Caco-2 (cell line): ENCODE results near the gene KLHL8. TPM values are rescaled to one million over a fixed set of nuclear protein-coding genes. Genes with fewer than 3 reads are reported as not detected.

Experiments
- BruUV-seq: library from RNA; stranded (reverse); fragments of 400-500 nt; replicated peaks from 2 replicates; lab custom pipeline; 2021; lab: Mats Ljungman, UMichigan
- CTCF ChIA-PET: fragments of 300-600 bp; sonication (Branson Sonifier 250); formaldehyde crosslinking; loops from one replicate; lab custom pipeline; 2022; ENCODE audit warnings: antibody characterized with exemption; lab: Charles Lee
- POLR2A ChIA-PET: fragments of 300-600 bp; sonication (Branson Sonifier 250); formaldehyde crosslinking; loops from one replicate; lab custom pipeline; 2022; ENCODE audit warnings: antibody characterized with exemption; lab: Charles Lee
- DNase-seq, 2 experiments: peaks; one replicate each; pipeline versions ENCODE4 v3.0.0 to v3.0.0-alpha.2; 2020 to 2022
- H3K27me3 ChIP-seq: replicated peaks from 2 replicates; pipeline ENCODE4 v1.6.0; 2011; ENCODE audit warnings: low read length; ENCODE audit not compliant: control insufficient read depth, insufficient read depth
- H3K36me3 ChIP-seq: 2 replicates; pipeline ENCODE4 v1.5.1; 2011; ENCODE audit warnings: low read length; ENCODE audit not compliant: control insufficient read depth, insufficient read depth
- H3K4me1 ChIP-seq: fragments of 250-450 bp; sonication (Bioruptor Pico); 2 replicates; pipeline ENCODE4 v1.5.1; 2020; ENCODE audit warnings: mild to moderate bottlenecking
- H3K4me3 ChIP-seq: 2 replicates; pipeline ENCODE4 v1.5.1; 2011; ENCODE audit warnings: low read depth, mild to moderate bottlenecking, control low read depth, low read length
- H3K9me3 ChIP-seq: fragments of 250-450 bp; sonication (Bioruptor Pico); 2 replicates; pipeline ENCODE4 v1.5.1; 2020; ENCODE audit warnings: mild to moderate bottlenecking, moderate library complexity
- H3K27ac Mint-ChIP-seq: one replicate; pipeline ENCODE4 v1.8.0; 2022; ENCODE audit warnings: mixed read lengths; ENCODE audit not compliant: unreplicated experiment
- H3K27me3 Mint-ChIP-seq: one replicate; pipeline ENCODE4 v1.8.0; 2022; ENCODE audit warnings: mixed read lengths; ENCODE audit not compliant: insufficient read depth, unreplicated experiment
- H3K36me3 Mint-ChIP-seq: one replicate; pipeline ENCODE4 v1.8.0; 2022; ENCODE audit warnings: mild to moderate bottlenecking, mixed read lengths; ENCODE audit not compliant: insufficient read depth, unreplicated experiment
- H3K4me1 Mint-ChIP-seq: one replicate; pipeline ENCODE4 v1.8.0; 2022; ENCODE audit warnings: low read depth, mixed read lengths; ENCODE audit not compliant: unreplicated experiment
- H3K4me3 Mint-ChIP-seq: one replicate; pipeline ENCODE4 v1.8.0; 2022; ENCODE audit warnings: mild to moderate bottlenecking, moderate library complexity, mixed read lengths; ENCODE audit not compliant: unreplicated experiment
- H3K9me3 Mint-ChIP-seq: one replicate; pipeline ENCODE4 v1.8.0; 2022; ENCODE audit warnings: mixed read lengths; ENCODE audit not compliant: unreplicated experiment
- intact Hi-C: fragments of 100-400 bp; cut with micrococcal nuclease; formaldehyde crosslinking; loops from one replicate; pipeline ENCODE4 v1.10.0; 2022; ENCODE audit not compliant: unreplicated experiment
- total RNA-seq: library from RNA; stranded (reverse); gene quantifications from 2 replicates; pipeline ENCODE4 v1.2.3, GENCODE V29; 2022
- TF ChIP-seq, protein P1 (sequence below), 2 experiments: fragments of 200-600 bp in 1 of 2; IDR thresholded peaks; 1 replicate in 1 of 2; 2 replicates in 1 of 2; pipeline versions ENCODE4 v1.5.1 to v1.8.0; 2011 to 2022; ENCODE audit warnings: antibody characterized with exemption in 1 of 2, control low read depth in 1 of 2, inconsistent platforms in 1 of 2, low read depth in 1 of 2, low read length in 1 of 2, mild to moderate bottlenecking in 1 of 2, moderate library complexity in 1 of 2; ENCODE audit not compliant: insufficient read depth in 1 of 2, severe bottlenecking in 1 of 2, unreplicated experiment in 1 of 2

Gene KLHL8
- total RNA-seq, 1 experiment from 2014 or later: 27.7 TPM

DNA sequence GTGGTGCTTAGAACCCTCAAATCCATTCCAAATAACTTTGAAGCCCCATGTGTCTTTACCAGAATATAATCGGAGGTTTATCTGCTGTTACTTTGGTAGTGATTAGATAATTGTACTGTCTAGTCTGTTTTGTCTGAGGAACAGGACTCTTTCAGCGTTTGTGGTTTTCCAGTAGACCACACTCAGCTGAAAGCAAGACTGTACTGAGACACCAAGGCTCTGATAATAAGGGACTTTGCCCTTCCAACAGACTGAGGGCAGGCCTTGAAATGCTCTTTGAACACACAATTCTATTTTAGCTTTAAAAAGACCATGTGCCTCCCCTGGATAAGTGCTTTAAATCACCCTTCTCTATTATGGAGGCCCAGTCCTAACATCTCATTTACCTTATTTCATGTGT is 76.1 kb downstream of the KLHL8 start:
- Mint-ChIP-seq H3K27ac (no peak overlapping the region), H3K4me3 (no peak overlapping the region), H3K36me3 (peaks cover 44% of the 10 kb centered on the region), H3K27me3 (no peaks in the 10 kb centered on the region), H3K9me3 (no peaks in the 10 kb centered on the region), H3K4me1 (peaks cover 12% of the 10 kb centered on the region)
- BruUV-seq: no TSS peak
- TF ChIP-seq, protein P1, sequence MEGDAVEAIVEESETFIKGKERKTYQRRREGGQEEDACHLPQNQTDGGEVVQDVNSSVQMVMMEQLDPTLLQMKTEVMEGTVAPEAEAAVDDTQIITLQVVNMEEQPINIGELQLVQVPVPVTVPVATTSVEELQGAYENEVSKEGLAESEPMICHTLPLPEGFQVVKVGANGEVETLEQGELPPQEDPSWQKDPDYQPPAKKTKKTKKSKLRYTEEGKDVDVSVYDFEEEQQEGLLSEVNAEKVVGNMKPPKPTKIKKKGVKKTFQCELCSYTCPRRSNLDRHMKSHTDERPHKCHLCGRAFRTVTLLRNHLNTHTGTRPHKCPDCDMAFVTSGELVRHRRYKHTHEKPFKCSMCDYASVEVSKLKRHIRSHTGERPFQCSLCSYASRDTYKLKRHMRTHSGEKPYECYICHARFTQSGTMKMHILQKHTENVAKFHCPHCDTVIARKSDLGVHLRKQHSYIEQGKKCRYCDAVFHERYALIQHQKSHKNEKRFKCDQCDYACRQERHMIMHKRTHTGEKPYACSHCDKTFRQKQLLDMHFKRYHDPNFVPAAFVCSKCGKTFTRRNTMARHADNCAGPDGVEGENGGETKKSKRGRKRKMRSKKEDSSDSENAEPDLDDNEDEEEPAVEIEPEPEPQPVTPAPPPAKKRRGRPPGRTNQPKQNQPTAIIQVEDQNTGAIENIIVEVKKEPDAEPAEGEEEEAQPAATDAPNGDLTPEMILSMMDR (IDR thresholded peaks at IDR 0.05; ENCODE audit: insufficient read depth in 1 of 2, low read depth in 1 of 2, low read length in 1 of 2, severe bottlenecking in 1 of 2, unreplicated experiment in 1 of 2): no peak
- ChIA-PET CTCF (no interaction called here), POLR2A (no interaction called here)
- Histone ChIP-seq H3K4me1 (no peaks in the 10 kb centered on the region), H3K4me3 (no peak overlapping the region), H3K9me3 (no peaks in the 10 kb centered on the region), H3K36me3 (no peaks in the 10 kb centered on the region; the same call in none of the 2 replicates), H3K27me3 (no peaks in the 10 kb centered on the region)
- no peak for DNase-seq
- intact Hi-C loops: loop anchor here (1.0 kb wide), 1 partner anchor 222 kb away; no protein-coding TSS in a partner anchor

DNA sequence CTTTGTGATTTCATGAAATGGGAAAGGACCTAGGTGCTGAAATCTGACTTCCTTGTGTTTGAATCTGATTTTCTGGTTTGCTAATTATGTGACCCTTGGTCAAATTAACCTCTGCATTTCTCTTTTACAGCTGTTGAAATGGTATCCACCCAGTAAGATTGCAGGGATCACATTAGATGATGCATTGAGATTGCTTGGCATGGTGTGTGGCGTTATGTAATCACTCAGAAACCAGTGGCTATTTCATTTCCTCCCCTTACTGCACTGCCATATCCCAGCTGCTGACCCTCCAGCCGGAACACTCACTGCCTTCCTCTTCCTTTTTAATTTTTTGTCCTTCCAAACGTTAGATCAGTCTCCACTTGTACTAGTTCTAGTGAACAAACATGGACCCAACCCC is 79.0 kb downstream of the KLHL8 start:
- POLR2A ChIA-PET: no interaction called here
- Mint-ChIP-seq H3K4me1 (peaks cover 12% of the 10 kb centered on the region), H3K36me3 (peaks cover 55% of the 10 kb centered on the region), H3K27me3 (no peaks in the 10 kb centered on the region), H3K27ac (peak overlapping the region; percentile 71), H3K9me3 (no peaks in the 10 kb centered on the region), H3K4me3 (no peak overlapping the region)
- TF ChIP-seq, protein P1 (IDR thresholded peaks at IDR 0.05; ENCODE audit: insufficient read depth in 1 of 2, low read depth in 1 of 2, low read length in 1 of 2, severe bottlenecking in 1 of 2, unreplicated experiment in 1 of 2): no peak
- no peaks in the 10 kb centered on the region; the same call in none of the 2 replicates for H3K36me3 ChIP-seq
- H3K4me1 ChIP-seq: no peaks in the 10 kb centered on the region
- BruUV-seq: no TSS peak
- CTCF ChIA-PET: no interaction called here
- intact Hi-C loops: no loop called here
- no peaks in the 10 kb centered on the region for H3K9me3 ChIP-seq
- no peak overlapping the region for H3K4me3 ChIP-seq
- DNase-seq: no peak
- H3K27me3 ChIP-seq: no peaks in the 10 kb centered on the region

DNA sequence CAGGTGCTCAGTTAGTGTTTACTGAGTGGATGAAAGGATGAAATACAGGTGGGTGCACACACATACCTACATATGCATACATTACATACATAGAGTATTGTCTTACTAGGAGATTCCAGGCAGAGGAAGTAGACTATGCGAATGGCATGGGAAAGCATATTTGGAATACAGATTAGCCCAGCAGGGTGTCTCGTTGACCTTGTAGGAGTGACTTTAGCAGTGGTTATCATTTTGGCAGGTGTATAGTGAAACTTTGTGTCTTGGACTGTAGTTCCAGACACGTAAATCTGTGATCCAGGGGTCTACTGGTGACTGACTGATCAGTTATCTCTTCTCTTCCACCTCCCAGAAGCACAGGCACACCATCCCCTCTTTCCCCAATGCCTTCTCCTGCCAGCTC is 86.3 kb downstream of the KLHL8 start:
- Histone ChIP-seq H3K4me3 (no peak overlapping the region), H3K27me3 (no peaks in the 10 kb centered on the region), H3K4me1 (no peaks in the 10 kb centered on the region), H3K9me3 (no peaks in the 10 kb centered on the region), H3K36me3 (peaks cover 2% of the 10 kb centered on the region)
- DNase-seq: no peak
- ChIA-PET CTCF (no interaction called here), POLR2A (no interaction called here)
- peaks cover 52% of the 10 kb centered on the region for H3K36me3 Mint-ChIP-seq
- H3K27me3 Mint-ChIP-seq: no peaks in the 10 kb centered on the region
- intact Hi-C loops: no loop called here
- H3K27ac Mint-ChIP-seq: no peak overlapping the region
- H3K4me1 Mint-ChIP-seq: no peaks in the 10 kb centered on the region
- no TSS peak for BruUV-seq
- TF ChIP-seq, protein P1 (IDR thresholded peaks at IDR 0.05; ENCODE audit: insufficient read depth in 1 of 2, low read depth in 1 of 2, low read length in 1 of 2, severe bottlenecking in 1 of 2, unreplicated experiment in 1 of 2): no peak
- no peaks in the 10 kb centered on the region for H3K9me3 Mint-ChIP-seq
- H3K4me3 Mint-ChIP-seq: no peak overlapping the region
